GM18511 (cell line): Measurements from ENCODE around the gene XAGE1B.
"Not testable (repeated sequence)": the region's sequence is repeated elsewhere in the genome, so short reads cannot be mapped to it uniquely, and the experiment has no call there.

Source experiments
- ATAC-seq: cut with Tn5 transposase; IDR thresholded peaks from one replicate; pipeline ENCODE4 v1.9.1; 2021; ENCODE audit warnings: mild to moderate bottlenecking, moderate library complexity; ENCODE audit not compliant: unreplicated experiment

XAGE1B gene

GRCh38 chrX:52516987-52517325, at the start of gene XAGE1B:
XAGE1B (minus strand) TSS chrX:52517063; CDS start chrX:52515527, 1,536 bp downstream.
- ATAC-seq: not testable (repeated sequence)

GRCh38 chrX:52563105-52563504, 46.2 kb upstream of the XAGE1B start:
- ATAC-seq: no peak

GRCh38 chrX:52558140-52558539, 41.3 kb upstream of the XAGE1B start:
- ATAC-seq: no peak

- no peak for ATAC-seq
Measured at GRCh38 chrX:52556741-52557140, 39.9 kb upstream of the XAGE1B start.

- no peak for ATAC-seq
Measured at GRCh38 chrX:52553995-52554642, 37.3 kb upstream of the XAGE1B start.

GRCh38 chrX:52548769-52549168, 31.9 kb upstream of the XAGE1B start:
- ATAC-seq: not testable (repeated sequence)

- no peak for ATAC-seq
Measured at GRCh38 chrX:52544147-52544840, 27.4 kb upstream of the XAGE1B start.

- ATAC-seq: no peak
Measured at GRCh38 chrX:52542311-52542710, 25.4 kb upstream of the XAGE1B start.

GRCh38 chrX:52541051-52541450, 24.2 kb upstream of the XAGE1B start:
- ATAC-seq: not testable (repeated sequence)

GRCh38 chrX:52516110-52516986, 515 bp downstream of the XAGE1B start:
- not testable (repeated sequence) for ATAC-seq

GRCh38 chrX:52511126-52511525, 5.7 kb downstream of the XAGE1B start:
- ATAC-seq: not testable (repeated sequence)

GRCh38 chrX:52509916-52510315, 6.9 kb downstream of the XAGE1B start:
- no peak for ATAC-seq

- no peak for ATAC-seq
Measured at GRCh38 chrX:52507331-52507730, 9.5 kb downstream of the XAGE1B start.

GRCh38 chrX:52504551-52504950, 12.3 kb downstream of the XAGE1B start:
- ATAC-seq: no peak

GRCh38 chrX:52501362-52501761, 15.5 kb downstream of the XAGE1B start:
- not testable (repeated sequence) for ATAC-seq

- ATAC-seq: not testable (repeated sequence)
Measured at GRCh38 chrX:52496419-52496772, 20.5 kb downstream of the XAGE1B start.

GRCh38 chrX:52495545-52496418, 21.1 kb downstream of the XAGE1B start, which contains the start of gene XAGE1A:
XAGE1A (plus strand) TSS chrX:52495808; CDS start chrX:52497362, 1,554 bp downstream.
- ATAC-seq: not testable (repeated sequence)

GRCh38 chrX:52471301-52471700, 45.6 kb downstream of the XAGE1B start:
- ATAC-seq: not testable (repeated sequence)
